B cell (primary cell): ENCODE measurements around the gene GALNT17. TPM values are rescaled to one million over a fixed set of nuclear protein-coding genes. Genes with fewer than 3 reads are reported as not detected.

Experiments
- ATAC-seq: fragments of 200-7000 bp; cut with Tn5 transposase; one replicate; pipeline ENCODE4 v1.10.0; 2021; ENCODE audit warnings: low read depth, mild to moderate bottlenecking, moderate number of reproducible peaks, moderate library complexity
- CTCF ChIA-PET: fragments of 350-600 bp; sonication (Branson Sonifier 250); formaldehyde crosslinking; loops from one replicate; lab custom pipeline; 2021; ENCODE audit warnings: antibody characterized with exemption, inconsistent platforms; lab: Charles Lee
- POLR2A ChIA-PET: fragments of 350-600 bp; sonication (Branson Sonifier 250); formaldehyde crosslinking; loops from one replicate; lab custom pipeline; 2021; ENCODE audit warnings: antibody characterized with exemption; lab: Charles Lee
- DNase-seq: peaks from one replicate; pipeline ENCODE4 v3.0.0; 2013
- H2AFZ ChIP-seq: 2 replicates; pipeline ENCODE4 v1.6.1; 2012; ENCODE audit warnings: mild to moderate bottlenecking, low read depth, low read length; ENCODE audit not compliant: insufficient read depth, poor library complexity, severe bottlenecking
- H3K27ac ChIP-seq, 2 donors: 1 replicate in 1 of 2; 2 replicates in 1 of 2; pipeline ENCODE4 v1.5.1; 2012 to 2013; ENCODE audit warnings: low read length in 2 of 2, mild to moderate bottlenecking in 2 of 2, moderate library complexity in 1 of 2
- H3K27me3 ChIP-seq, 4 experiments: fragments of 200-600 bp in 1 of 4; sonication (generic) in 1 of 4; replicated peaks in 1 of 4; 1 replicate in 2 of 4; 2 replicates in 2 of 4; pipeline versions ENCODE4 v1.6.1 to v1.7.0; 2013 to 2016; ENCODE audit warnings: low read length in 3 of 4, mild to moderate bottlenecking in 2 of 4, mixed read lengths in 1 of 4, moderate library complexity in 1 of 4; ENCODE audit not compliant: insufficient read depth in 4 of 4, control insufficient read depth in 3 of 4; ENCODE audit errors: control extremely low read depth in 1 of 4
- H3K36me3 ChIP-seq, 2 experiments: replicated peaks in 1 of 2; 1 replicate in 1 of 2; 2 replicates in 1 of 2; pipeline versions ENCODE4 v1.6.1 to v1.7.1; 2013; ENCODE audit warnings: low read length in 1 of 2; ENCODE audit not compliant: insufficient read depth in 2 of 2, control insufficient read depth in 1 of 2; ENCODE audit errors: control extremely low read depth in 1 of 2, extremely low read depth in 1 of 2
- H3K4me1 ChIP-seq, 2 donors: fragments of 200-600 bp in 1 of 2; sonication (generic) in 1 of 2; 1 replicate in 1 of 2; 2 replicates in 1 of 2; pipeline versions ENCODE4 v1.5.1 to v1.6.1; 2013 to 2017; ENCODE audit warnings: low read length in 2 of 2; ENCODE audit not compliant: control insufficient read depth in 2 of 2, insufficient read depth in 2 of 2
- H3K4me2 ChIP-seq: replicated peaks from 2 replicates; pipeline ENCODE3; 2012; ENCODE audit warnings: mild to moderate bottlenecking, low read depth, low read length; ENCODE audit not compliant: poor library complexity, severe bottlenecking
- H3K4me3 ChIP-seq, 5 experiments: fragments of 200-600 bp in 1 of 5; sonication (generic) in 1 of 5; 1 replicate in 3 of 5; 2 replicates in 2 of 5; pipeline versions ENCODE4 v1.5.1 to v1.7.0; 2011 to 2016; ENCODE audit warnings: low read length in 4 of 5, mild to moderate bottlenecking in 4 of 5, low read depth in 2 of 5, control low read depth in 1 of 5, moderate library complexity in 1 of 5; ENCODE audit not compliant: insufficient read depth in 1 of 5; ENCODE audit errors: control extremely low read depth in 1 of 5, extremely low read depth in 1 of 5
- H3K79me2 ChIP-seq: fragments of 200-600 bp; sonication (generic); one replicate; pipeline ENCODE4 v1.6.0; 2016; ENCODE audit warnings: low read length; ENCODE audit not compliant: control insufficient read depth, insufficient read depth
- H3K9ac ChIP-seq: fragments of 200-600 bp; sonication (generic); 2 replicates; pipeline ENCODE4 v1.6.1; 2017; ENCODE audit warnings: mild to moderate bottlenecking, low read length, moderate library complexity
- H3K9me3 ChIP-seq, 3 donors: one replicate each; pipeline versions ENCODE4 v1.6.1 to v1.7.1; 2013; ENCODE audit warnings: low read length in 2 of 3; ENCODE audit not compliant: control insufficient read depth in 2 of 3, insufficient read depth in 1 of 3; ENCODE audit errors: control extremely low read depth in 1 of 3
- H4K20me1 ChIP-seq: 2 replicates; pipeline ENCODE4 v1.6.0; 2012; ENCODE audit warnings: mild to moderate bottlenecking, low read length; ENCODE audit not compliant: insufficient read depth, control insufficient read depth, poor library complexity, severe bottlenecking
- H3K27ac Mint-ChIP-seq: one replicate; pipeline ENCODE4 v1.8.0; 2021; ENCODE audit warnings: mixed read lengths
- H3K27me3 Mint-ChIP-seq: one replicate; pipeline ENCODE4 v1.8.0; 2021; ENCODE audit warnings: mixed read lengths
- H3K4me1 Mint-ChIP-seq: one replicate; pipeline ENCODE4 v1.8.0; 2021; ENCODE audit warnings: mixed read lengths
- H3K4me3 Mint-ChIP-seq: one replicate; pipeline ENCODE4 v1.8.0; 2021; ENCODE audit warnings: mixed read lengths
- H3K9me3 Mint-ChIP-seq: one replicate; pipeline ENCODE4 v1.8.0; 2022; ENCODE audit warnings: mixed read lengths; ENCODE audit not compliant: insufficient read depth
- EZH2 ChIP-seq: IDR thresholded peaks from 2 replicates; pipeline ENCODE4 v1.6.1; 2012; ENCODE audit warnings: borderline replicate concordance, low read depth, mild to moderate bottlenecking, moderate library complexity, low read length; ENCODE audit not compliant: insufficient read depth, poor library complexity, severe bottlenecking
- WGBS: methylation state at CpG from one replicate; pipeline ENCODE4 v1.1.5; 2013; ENCODE audit warnings: missing lambda C conversion rate; ENCODE audit not compliant: insufficient coverage; 5-methylcytosine and 5-hydroxymethylcytosine counted together
- intact Hi-C: fragments of 100-400 bp; cut with micrococcal nuclease; formaldehyde crosslinking; loops from one replicate; pipeline ENCODE4 v1.10.0; 2022
- polyA plus RNA-seq: library from polyadenylated mRNA; depleted of rRNA; stranded (reverse); fragments of >200 nt; gene quantifications from 2 replicates; pipeline ENCODE4 v1.2.3, GENCODE V29; 2012
- total RNA-seq, 2 donors: library from RNA; stranded (reverse); fragments of 120-200 nt in 1 of 2; gene quantifications; 1 replicate in 1 of 2; 2 replicates in 1 of 2; pipeline versions ENCODE4 v1.2.3 to v1.2.4, GENCODE V29; 2013 to 2022
- TF ChIP-seq, protein P1 (sequence below): fragments of 200-600 bp; IDR thresholded peaks from one replicate; pipeline ENCODE4 v1.8.0; 2022; ENCODE audit warnings: antibody characterized with exemption, mild to moderate bottlenecking

The GALNT17 gene
- total and polyA plus RNA-seq, 2 donors (not counting 1 experiment from before 2014, with no cell fraction given) = not detected

DNA sequence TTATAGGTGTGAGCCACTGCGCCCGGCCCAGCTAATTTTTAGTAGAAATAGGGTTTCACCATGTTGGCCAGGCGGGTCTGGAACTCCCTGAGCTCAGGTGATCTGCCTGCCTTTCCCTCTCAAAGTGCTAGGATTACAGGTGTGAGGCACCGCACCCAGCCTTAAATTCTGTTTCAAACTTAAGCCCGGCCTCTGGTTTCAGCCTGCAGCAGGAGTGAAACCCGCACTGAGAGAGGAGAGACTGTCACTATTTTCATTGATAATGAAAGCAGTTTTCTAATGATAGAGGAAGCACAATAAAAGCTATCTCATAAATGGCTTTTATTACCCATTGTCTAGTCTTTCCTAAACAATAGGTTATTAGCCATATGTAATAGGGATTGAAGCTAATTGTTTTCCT is 415.5 kb downstream of the GALNT17 start:
- Histone ChIP-seq H3K79me2 (no peaks in the 10 kb centered on the region), H3K9ac (no peak overlapping the region), H2AFZ (no peak overlapping the region), H4K20me1 (no peaks in the 10 kb centered on the region), H3K36me3 (no peaks in the 10 kb centered on the region), H3K27me3 (no peaks in the 10 kb centered on the region), H3K27ac (no peak overlapping the region), H3K4me1 (no peaks in the 10 kb centered on the region), H3K4me2 (no peak overlapping the region), H3K4me3 (no peak overlapping the region), H3K9me3 (peaks cover 0 to 13% (median 0%) of the 10 kb centered on the region in 3 donors)
- peaks cover 2% of the 10 kb centered on the region for H3K9me3 Mint-ChIP-seq
- no peak overlapping the region for H3K27ac Mint-ChIP-seq
- ATAC-seq = no peak
- no peak for DNase-seq
- no peak overlapping the region for H3K4me3 Mint-ChIP-seq
- H3K27me3 Mint-ChIP-seq = no peaks in the 10 kb centered on the region
- 90% methylated on average over 5 of the region's 6 CpGs for WGBS
- CTCF ChIA-PET = no interaction called here
- H3K4me1 Mint-ChIP-seq = no peaks in the 10 kb centered on the region
- TF ChIP-seq, protein P1, sequence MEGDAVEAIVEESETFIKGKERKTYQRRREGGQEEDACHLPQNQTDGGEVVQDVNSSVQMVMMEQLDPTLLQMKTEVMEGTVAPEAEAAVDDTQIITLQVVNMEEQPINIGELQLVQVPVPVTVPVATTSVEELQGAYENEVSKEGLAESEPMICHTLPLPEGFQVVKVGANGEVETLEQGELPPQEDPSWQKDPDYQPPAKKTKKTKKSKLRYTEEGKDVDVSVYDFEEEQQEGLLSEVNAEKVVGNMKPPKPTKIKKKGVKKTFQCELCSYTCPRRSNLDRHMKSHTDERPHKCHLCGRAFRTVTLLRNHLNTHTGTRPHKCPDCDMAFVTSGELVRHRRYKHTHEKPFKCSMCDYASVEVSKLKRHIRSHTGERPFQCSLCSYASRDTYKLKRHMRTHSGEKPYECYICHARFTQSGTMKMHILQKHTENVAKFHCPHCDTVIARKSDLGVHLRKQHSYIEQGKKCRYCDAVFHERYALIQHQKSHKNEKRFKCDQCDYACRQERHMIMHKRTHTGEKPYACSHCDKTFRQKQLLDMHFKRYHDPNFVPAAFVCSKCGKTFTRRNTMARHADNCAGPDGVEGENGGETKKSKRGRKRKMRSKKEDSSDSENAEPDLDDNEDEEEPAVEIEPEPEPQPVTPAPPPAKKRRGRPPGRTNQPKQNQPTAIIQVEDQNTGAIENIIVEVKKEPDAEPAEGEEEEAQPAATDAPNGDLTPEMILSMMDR = no peak
- TF ChIP-seq EZH2 = no peak
- intact Hi-C loops = no loop called here
- POLR2A ChIA-PET = no interaction called here

DNA sequence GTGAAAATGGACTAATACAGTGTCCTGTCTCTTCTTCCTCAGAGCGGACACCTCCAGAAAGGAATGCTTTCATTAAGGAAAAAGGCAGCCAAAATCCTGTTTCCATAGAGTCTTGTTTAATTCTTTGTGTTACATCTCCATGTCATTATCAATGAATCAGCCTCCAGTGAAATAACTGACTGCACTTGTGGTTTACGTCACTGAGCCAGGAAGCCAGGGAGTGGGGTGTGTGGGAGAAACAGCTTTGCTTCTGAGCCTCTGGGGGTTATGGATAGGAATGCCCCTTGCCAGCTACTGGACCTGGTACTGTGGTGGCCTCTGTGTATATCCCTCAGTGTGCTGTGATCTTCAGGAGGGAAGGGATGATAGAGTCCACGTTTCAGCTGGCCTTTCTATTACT is 416.8 kb downstream of the GALNT17 start:
- Histone ChIP-seq H4K20me1 (no peaks in the 10 kb centered on the region), H3K4me2 (no peak overlapping the region), H3K27me3 (no peaks in the 10 kb centered on the region), H3K36me3 (no peaks in the 10 kb centered on the region), H3K9me3 (peaks cover 0 to 21% (median 0%) of the 10 kb centered on the region in 3 donors), H2AFZ (no peak overlapping the region), H3K4me1 (no peaks in the 10 kb centered on the region), H3K79me2 (no peaks in the 10 kb centered on the region), H3K9ac (no peak overlapping the region), H3K4me3 (no peak overlapping the region), H3K27ac (no peak overlapping the region)
- intact Hi-C loops = no loop called here
- ChIA-PET CTCF (no interaction called here), POLR2A (no interaction called here)
- H3K9me3 Mint-ChIP-seq = peaks cover 2% of the 10 kb centered on the region
- TF ChIP-seq, protein P1 = no peak
- no peak for TF ChIP-seq EZH2
- no peak for ATAC-seq
- H3K27ac Mint-ChIP-seq = no peak overlapping the region
- no peak for DNase-seq
- WGBS = 100% methylated on average over 1 of the region's 3 CpGs
- no peaks in the 10 kb centered on the region for H3K4me1 Mint-ChIP-seq
- H3K27me3 Mint-ChIP-seq = no peaks in the 10 kb centered on the region
- no peak overlapping the region for H3K4me3 Mint-ChIP-seq
